Activated T-cell treated with anti-CD3 and anti-CD28 coated beads, Interleukin-2, amount 50 U/mL, for 72 hours (primary cell): ENCODE results near the gene CCDC71L. TPM values are rescaled to one million over a fixed set of nuclear protein-coding genes. Genes with fewer than 3 reads are reported as not detected.
"Not testable (repeated sequence)": the region's sequence is repeated elsewhere in the genome, so short reads cannot be mapped to it uniquely, and the experiment has no call there.

Source experiments
- ATAC-seq, 2 donors: fragments of 150-1000 bp; cut with Tn5 transposase; replicated peaks in 1 of 2; 2 replicates each; pipeline ENCODE4 v1.10.0; 2021; ENCODE audit warnings: moderate library complexity in 2 of 2, mild to moderate bottlenecking in 1 of 2
- DNase-seq, 2 donors: peaks; one replicate each; pipeline ENCODE4 v3.0.0; 2021 to 2022; ENCODE audit warnings: mixed read lengths in 1 of 2
- H3K27ac Mint-ChIP-seq: one replicate; pipeline ENCODE4 v1.8.0; 2022; ENCODE audit warnings: mild to moderate bottlenecking, moderate library complexity, mixed read lengths
- H3K27me3 Mint-ChIP-seq: one replicate; pipeline ENCODE4 v1.8.0; 2022; ENCODE audit warnings: low read depth, mixed read lengths
- H3K36me3 Mint-ChIP-seq, 2 donors: one replicate each; pipeline ENCODE4 v1.8.0; 2022; ENCODE audit warnings: mixed read lengths in 2 of 2, mild to moderate bottlenecking in 1 of 2; ENCODE audit not compliant: insufficient read depth in 2 of 2
- H3K4me1 Mint-ChIP-seq: one replicate; pipeline ENCODE4 v1.8.0; 2022; ENCODE audit warnings: low read depth, mixed read lengths
- H3K4me3 Mint-ChIP-seq, 2 donors: one replicate each; pipeline ENCODE4 v1.8.0; 2022; ENCODE audit warnings: mild to moderate bottlenecking in 2 of 2, mixed read lengths in 2 of 2, moderate library complexity in 2 of 2
- H3K9me3 Mint-ChIP-seq, 2 donors: one replicate each; pipeline ENCODE4 v1.8.0; 2022; ENCODE audit warnings: mixed read lengths in 2 of 2
- total RNA-seq, 2 donors: library from RNA; stranded (reverse); gene quantifications; one replicate each; pipeline ENCODE4 v1.2.3, GENCODE V29; 2022

Gene CCDC71L
- total RNA-seq, 2 donors from 2014 or later: 24.1 to 41.5 TPM

DNA sequence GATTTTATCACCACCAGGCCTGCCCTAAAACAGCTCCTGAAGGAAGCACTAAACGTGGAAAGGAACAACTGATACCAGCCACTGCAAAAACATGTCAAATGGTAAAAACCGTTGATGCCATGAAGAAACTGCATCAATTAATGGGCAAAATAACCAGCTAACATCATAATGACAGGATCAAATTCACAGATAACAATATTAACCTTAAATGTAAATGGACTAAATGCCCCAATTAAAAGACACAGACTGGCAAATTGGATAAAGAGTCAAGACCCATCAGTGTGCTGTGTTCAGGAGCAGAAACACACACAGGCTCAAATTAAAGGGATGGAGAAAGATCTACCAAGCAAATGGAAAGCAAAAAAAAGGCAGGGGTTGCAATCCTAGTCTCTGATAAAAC is 12.7 kb upstream of the CCDC71L start:
- not testable (repeated sequence) for ATAC-seq, H3K27ac Mint-ChIP-seq, H3K4me3 Mint-ChIP-seq, H3K9me3 Mint-ChIP-seq, DNase-seq, H3K36me3 Mint-ChIP-seq, H3K4me1 Mint-ChIP-seq, H3K27me3 Mint-ChIP-seq

DNA sequence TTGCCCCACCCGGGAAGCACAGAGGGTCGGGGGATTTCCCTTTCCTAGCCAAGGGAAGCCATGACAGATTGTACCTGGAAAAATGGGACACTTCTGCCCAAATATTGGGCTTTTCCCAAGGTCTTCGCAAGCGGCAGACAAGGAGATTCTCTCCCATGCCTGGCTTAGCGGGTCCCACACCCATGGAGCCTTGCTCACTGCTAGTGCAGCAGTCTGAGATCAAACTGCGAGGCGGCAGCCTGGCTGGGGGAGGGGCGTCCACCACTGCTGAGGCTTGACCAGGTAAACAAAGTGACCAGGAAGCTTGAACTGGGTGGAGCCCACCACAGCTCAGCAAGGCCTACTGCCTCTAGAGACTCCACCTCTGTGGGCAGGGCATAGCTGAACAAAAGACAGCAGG is 11.0 kb upstream of the CCDC71L start:
- H3K4me1 Mint-ChIP-seq, ATAC-seq, DNase-seq, H3K36me3 Mint-ChIP-seq, H3K27me3 Mint-ChIP-seq, H3K27ac Mint-ChIP-seq, H3K9me3 Mint-ChIP-seq, H3K4me3 Mint-ChIP-seq: not testable (repeated sequence)

DNA sequence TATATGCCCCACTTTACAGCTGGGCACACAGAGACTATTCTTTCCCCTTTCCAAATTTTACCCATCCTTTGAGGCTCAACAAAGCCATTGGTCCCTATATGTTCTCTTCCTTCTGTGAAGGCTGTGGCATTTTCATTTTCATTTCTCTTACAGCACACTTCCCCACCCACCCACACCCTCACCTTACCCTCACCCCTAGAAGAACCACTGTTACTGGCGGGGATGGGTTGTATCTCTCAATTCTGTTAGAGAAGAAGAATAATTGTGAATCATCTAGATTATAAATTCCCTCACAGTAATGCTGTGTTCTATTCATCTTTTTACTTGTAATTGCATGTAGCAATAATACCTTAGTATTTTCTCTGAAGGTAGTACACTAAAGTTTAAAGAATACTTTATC is 10.2 kb upstream of the CCDC71L start:
- Mint-ChIP-seq H3K36me3 (peaks cover 0 to 2% of the 10 kb centered on the region in 2 donors), H3K27me3 (no peaks in the 10 kb centered on the region), H3K4me1 (no peaks in the 10 kb centered on the region), H3K9me3 (peaks cover 0 to 4% of the 10 kb centered on the region in 2 donors), H3K27ac (no peak overlapping the region), H3K4me3 (no peak overlapping the region)
- no peak for DNase-seq
- ATAC-seq: no peak

DNA sequence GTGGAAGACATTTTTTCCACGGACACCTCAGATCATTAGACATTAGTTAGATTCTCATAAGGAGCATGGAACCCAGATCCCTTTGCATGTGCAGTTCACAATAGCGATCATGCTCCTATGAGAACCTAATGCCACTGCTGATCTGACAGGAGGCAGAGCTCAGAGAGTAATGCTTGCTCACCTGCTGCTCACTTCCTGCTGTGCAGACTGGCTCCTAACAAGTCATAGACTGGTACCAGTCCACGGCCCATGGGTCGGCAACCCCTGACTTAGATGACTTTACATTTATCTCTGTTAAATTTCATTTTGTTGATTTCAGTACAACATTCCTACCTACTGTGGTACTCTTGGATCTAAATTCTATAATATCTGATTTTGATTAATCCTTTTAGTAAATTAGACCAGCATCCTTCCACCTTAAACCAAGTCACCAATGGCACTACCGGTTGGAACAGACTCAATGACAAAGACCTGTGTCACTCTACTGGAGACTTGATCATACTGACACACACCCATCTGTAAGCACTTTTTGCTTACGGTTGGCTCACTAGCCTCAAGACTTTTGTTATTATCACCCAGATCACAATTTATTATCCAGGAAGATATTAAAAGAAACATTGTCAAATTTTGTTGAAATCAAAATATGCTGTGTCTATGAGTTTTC is 8.0 kb upstream of the CCDC71L start:
- Mint-ChIP-seq H3K36me3 (peaks cover 0 to 5% of the 10 kb centered on the region in 2 donors), H3K4me1 (no peaks in the 10 kb centered on the region), H3K27me3 (no peaks in the 10 kb centered on the region), H3K27ac (no peak overlapping the region), H3K9me3 (no peaks in the 10 kb centered on the region), H3K4me3 (no peak overlapping the region)
- DNase-seq (no peak), ATAC-seq (peak in 1 of 2 donors; percentile 45)

DNA sequence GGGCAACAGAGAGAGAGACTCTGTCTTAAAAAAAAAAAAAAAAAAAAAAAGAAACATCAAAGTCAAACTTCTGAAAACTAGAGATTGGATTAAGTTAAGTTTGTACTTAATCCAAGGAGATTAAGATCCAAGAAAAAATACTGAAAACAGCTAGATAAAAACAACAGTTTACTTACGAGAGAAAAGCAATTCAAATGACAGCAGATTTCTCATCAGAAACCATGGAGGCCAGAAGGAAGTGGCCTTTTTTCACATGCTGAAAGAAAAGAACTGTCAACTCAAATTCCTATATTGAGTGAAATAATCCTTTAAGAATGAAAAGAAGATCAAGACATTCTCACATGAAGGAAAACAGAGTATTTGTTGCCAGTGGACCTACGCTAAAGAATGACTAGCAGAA is 5.4 kb upstream of the CCDC71L start:
- no peak overlapping the region for H3K4me3 Mint-ChIP-seq
- H3K36me3 Mint-ChIP-seq: peaks cover 1 to 5% of the 10 kb centered on the region in 2 donors
- peak overlapping the region; percentile 15 for H3K27ac Mint-ChIP-seq
- H3K9me3 Mint-ChIP-seq: no peaks in the 10 kb centered on the region
- no peaks in the 10 kb centered on the region for H3K27me3 Mint-ChIP-seq
- no peak for ATAC-seq
- DNase-seq: no peak
- no peaks in the 10 kb centered on the region for H3K4me1 Mint-ChIP-seq

DNA sequence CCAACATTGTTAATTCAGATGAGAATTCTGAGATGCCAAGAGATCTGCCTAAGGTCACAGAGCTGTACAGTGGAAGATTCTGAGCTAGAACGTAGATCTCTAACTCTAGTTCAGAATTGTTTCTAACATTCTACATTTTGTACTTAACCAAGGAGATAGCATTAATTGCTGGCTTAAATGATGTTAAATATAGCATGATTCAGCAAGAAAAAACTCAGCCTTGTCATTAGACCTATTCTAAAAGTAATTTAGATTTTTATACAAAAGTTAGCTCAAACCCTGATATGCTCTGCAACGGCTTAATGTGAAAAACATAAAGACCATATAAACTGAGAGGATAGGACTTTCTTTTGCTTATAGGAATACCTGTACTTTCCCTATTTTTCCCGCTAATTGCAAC is 3.4 kb upstream of the CCDC71L start:
- H3K27me3 Mint-ChIP-seq: no peaks in the 10 kb centered on the region
- DNase-seq: no peak
- H3K36me3 Mint-ChIP-seq: peaks cover 7 to 9% of the 10 kb centered on the region in 2 donors
- H3K27ac Mint-ChIP-seq: no peak overlapping the region
- no peak for ATAC-seq
- peaks cover 2% of the 10 kb centered on the region in 2 donors for H3K9me3 Mint-ChIP-seq
- peaks cover 2% of the 10 kb centered on the region for H3K4me1 Mint-ChIP-seq
- H3K4me3 Mint-ChIP-seq: no peak overlapping the region

DNA sequence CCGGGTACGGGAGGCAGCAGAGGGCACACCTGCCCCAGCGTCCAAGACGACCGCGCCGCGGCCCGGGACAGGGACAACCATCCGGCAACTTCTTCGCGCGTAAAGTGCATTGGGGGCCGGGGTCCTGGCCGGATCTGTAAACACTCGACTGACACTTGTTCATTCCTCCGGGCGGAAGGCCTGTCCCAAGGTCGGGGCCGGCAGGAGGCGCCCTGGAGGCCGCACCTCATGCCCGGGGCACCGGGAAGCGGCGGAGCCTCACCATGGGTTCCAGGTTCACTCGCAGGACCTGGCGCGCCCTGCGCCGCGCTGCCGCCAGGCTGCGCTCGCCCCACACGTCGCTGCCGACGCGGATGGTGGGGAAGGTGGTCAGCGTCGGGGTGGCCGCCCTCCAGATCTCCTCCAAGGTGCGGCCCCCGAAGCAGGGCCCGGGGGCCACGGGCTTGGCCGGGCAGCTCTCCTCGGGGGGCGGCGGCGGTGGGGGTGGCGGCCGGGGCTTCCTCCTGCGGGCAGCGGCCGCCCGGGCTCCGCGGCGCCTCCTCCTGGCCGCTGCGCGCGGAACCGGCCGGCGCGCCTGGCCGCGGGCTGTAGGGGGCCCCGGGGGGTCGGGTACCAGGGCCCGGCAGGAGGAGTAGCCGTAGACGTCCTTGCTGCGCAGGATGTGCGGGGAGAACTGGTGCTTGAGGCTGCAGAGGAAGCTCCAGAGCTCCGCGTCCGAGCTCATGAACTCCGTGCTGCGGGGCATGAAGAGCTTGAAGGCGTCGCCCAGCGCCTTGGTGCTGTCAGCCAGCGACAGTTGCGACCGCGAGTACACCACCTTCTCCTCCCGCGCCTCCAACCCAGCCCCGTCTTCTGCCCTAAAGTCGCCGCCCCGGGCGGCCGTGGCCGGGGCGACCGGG is 746 bp downstream of the CCDC71L start:
- H3K4me1 Mint-ChIP-seq: peaks cover 24% of the 10 kb centered on the region
- H3K27me3 Mint-ChIP-seq: no peaks in the 10 kb centered on the region
- H3K9me3 Mint-ChIP-seq: peaks cover 2% of the 10 kb centered on the region in 2 donors
- peak overlapping the region; percentile 98 for H3K27ac Mint-ChIP-seq
- peak; percentile 71 for ATAC-seq
- peak; percentile 89 to 91 for DNase-seq
- peak overlapping the region; percentile 94 to 96 for H3K4me3 Mint-ChIP-seq
- H3K36me3 Mint-ChIP-seq: peaks cover 6 to 7% of the 10 kb centered on the region in 2 donors

DNA sequence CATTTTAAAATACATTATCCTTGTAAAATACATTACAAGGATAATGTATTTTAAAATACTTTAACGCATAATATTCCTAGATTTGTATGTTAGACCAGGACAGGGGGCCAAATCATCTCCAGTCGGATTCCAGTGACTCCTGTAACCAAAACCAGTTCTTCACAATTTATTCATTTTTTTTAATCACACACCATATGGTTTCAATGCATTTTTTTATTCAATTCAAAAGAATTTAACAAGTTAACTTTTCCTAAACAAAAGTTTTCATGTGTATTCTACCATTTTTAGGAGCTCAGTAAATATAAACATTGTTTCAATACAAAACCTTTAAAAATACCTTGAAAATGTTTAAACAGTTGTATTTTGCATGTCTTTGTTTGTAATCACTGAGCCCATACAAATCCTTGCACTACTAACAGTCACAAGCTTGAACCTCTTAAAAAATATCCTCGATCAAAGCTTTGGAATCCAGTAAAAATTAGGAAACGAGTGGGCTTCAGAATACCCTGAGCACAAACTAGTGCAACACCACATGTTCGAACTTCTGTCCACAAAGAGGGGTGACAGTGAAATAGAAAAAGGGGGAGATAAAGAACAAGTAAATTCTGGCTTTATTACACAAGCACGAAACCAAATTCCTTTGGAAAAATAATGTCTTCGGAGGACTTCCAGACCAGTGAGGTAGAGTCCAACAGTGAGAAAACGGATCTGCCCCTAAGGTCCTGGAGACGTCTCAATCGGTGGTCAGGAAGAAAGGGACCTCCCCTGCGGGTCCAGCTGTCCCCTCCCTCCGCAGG is 1.6 kb downstream of the CCDC71L start:
- H3K36me3 Mint-ChIP-seq: peaks cover 6 to 7% of the 10 kb centered on the region in 2 donors
- H3K27me3 Mint-ChIP-seq: no peaks in the 10 kb centered on the region
- DNase-seq (no peak), ATAC-seq (no peak)
- peak overlapping the region; percentile 98 for H3K27ac Mint-ChIP-seq
- H3K4me1 Mint-ChIP-seq: peaks cover 24% of the 10 kb centered on the region
- peak overlapping the region; percentile 94 to 96 for H3K4me3 Mint-ChIP-seq
- H3K9me3 Mint-ChIP-seq: peaks cover 2% of the 10 kb centered on the region in 2 donors

DNA sequence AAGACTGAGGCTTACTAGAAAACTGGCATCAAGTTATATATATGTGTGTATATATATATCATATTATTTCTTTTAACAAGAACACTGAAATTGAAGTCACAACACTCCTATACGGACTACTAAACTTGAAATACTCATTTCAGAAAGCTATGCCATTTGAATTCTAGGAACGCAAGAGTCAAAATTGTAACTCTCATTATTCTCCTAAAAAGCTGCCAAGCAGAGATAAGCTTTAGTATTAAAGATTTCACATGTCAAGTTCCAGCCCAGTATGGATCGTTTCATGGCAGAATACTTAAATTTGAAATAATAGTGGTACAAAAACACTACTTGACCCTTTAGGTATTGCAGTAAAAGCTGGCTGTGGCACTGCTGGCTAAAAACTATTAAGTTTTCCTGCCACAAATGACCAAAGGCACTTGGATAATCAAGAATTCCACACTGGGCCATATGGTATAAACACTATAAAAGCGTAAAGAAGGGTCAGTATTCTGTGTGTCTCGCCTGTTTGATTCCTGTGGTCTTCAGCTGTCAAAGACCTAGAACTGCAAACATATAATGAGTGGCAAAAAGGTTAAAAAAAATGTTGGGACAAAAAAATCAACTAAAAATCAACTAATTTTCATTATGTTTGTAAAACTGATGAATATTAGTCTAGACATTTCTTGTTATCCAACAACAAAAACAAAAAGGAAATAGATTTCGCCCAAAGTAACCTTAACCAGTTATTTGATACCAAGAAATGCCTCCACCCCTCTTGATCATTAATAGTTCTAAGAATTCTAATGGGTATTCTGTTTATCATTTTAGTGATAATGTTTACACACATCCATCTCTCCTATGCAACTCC is 2.4 kb downstream of the CCDC71L start:
- Mint-ChIP-seq H3K36me3 (peaks cover 6 to 7% of the 10 kb centered on the region in 2 donors), H3K27me3 (peaks cover 4% of the 10 kb centered on the region), H3K4me1 (peaks cover 24% of the 10 kb centered on the region), H3K27ac (peak overlapping the region; percentile 76), H3K9me3 (peaks cover 2% of the 10 kb centered on the region in 2 donors), H3K4me3 (peak overlapping the region; percentile 94 to 96)
- no peak for ATAC-seq
- DNase-seq: no peak

DNA sequence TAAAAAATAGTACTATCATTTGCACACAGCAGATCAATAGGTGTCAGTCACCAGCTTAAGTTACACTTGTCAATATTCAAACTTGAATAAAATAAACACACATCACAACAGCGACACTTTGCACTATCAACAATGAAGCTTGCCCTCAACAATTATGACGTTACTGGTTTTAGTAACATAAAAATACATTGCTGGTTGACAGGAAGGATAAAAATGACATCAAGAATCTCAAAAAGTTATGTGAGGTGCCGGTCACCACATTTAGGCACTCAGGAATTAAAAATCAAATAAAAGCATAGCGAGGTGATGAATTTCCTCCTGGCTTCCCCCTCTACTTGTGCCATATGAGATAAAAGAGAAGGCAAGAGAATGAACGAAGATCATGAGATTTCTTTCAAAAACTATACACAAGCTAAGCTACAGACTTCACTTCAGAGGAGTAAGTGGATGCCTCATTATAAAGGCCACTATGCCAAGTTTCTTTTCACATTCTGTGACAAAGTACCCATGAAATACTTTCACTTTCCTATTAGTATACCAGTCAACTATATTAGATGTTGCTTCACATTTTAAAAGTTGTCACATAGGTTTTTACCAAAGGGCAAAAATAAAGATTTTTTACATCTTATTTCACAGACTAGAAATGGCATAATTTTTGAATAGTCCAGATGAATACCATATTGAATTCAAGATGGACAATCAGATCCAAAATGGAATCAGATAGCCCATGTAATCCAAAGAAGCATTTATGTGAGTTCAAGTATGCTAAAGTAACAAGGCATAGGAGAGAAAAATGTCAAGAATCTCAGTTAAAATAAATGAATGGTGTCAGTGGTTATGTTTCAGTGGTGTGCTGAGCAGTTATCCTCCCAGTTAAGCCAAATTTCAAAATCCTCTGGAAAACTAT is 3.6 kb downstream of the CCDC71L start:
- DNase-seq: no peak
- Mint-ChIP-seq H3K27me3 (peaks cover 15% of the 10 kb centered on the region), H3K27ac (peak overlapping the region; percentile 63), H3K4me3 (peak overlapping the region; percentile 34 to 74), H3K36me3 (peaks cover 6 to 7% of the 10 kb centered on the region in 2 donors), H3K9me3 (peaks cover 2% of the 10 kb centered on the region in 2 donors), H3K4me1 (peaks cover 30% of the 10 kb centered on the region)
- ATAC-seq: no peak

DNA sequence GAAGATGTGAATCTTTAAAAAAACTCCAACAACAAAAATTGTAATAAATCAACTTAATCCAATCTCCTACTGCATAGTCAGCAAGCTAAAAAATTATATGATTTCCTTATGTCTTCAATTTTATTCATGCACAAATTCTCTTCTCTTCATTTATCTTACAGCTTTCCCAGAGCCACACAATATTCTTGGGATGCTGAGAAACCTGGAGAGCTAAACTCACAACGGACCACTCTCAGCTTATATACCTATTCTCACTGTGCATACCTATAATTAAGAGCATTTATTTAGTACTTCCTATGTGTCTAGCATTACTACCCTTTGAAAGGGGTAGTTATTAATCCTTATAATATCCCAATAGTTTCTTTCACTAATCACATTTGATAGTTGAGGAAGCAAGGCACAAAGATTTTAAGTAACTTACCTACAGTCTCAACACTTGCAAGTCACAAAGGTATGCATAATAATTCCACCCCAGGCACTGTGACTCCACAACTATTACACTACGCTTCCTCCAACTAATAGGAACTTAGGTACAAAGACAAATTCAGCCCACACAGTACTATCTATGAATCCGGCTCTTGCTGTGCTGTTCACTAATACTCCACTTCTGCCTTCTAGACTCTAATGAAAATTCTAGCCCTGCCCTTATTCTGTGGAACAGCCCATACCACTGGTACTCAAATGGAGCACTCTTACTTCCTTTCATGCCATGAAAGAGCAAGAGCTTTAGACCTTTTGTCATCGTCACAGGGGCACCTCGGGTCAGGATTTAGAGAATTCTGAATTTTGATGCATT is 5.1 kb downstream of the CCDC71L start:
- H3K4me1 Mint-ChIP-seq: peaks cover 30% of the 10 kb centered on the region
- no peaks in the 10 kb centered on the region for H3K9me3 Mint-ChIP-seq
- H3K36me3 Mint-ChIP-seq: peaks cover 1 to 4% of the 10 kb centered on the region in 2 donors
- ATAC-seq: no peak
- no peak overlapping the region for H3K4me3 Mint-ChIP-seq
- no peak overlapping the region for H3K27ac Mint-ChIP-seq
- peaks cover 26% of the 10 kb centered on the region for H3K27me3 Mint-ChIP-seq
- DNase-seq: no peak
